ENCODE results near the gene DOK5. TPM values are rescaled to one million over a fixed set of nuclear protein-coding genes. Genes with fewer than 3 reads are reported as not detected.

The DOK5 gene
- total and polyA plus RNA-seq, 4 donors = 0.37 to 3.1 (median 0.46) TPM

DNA sequence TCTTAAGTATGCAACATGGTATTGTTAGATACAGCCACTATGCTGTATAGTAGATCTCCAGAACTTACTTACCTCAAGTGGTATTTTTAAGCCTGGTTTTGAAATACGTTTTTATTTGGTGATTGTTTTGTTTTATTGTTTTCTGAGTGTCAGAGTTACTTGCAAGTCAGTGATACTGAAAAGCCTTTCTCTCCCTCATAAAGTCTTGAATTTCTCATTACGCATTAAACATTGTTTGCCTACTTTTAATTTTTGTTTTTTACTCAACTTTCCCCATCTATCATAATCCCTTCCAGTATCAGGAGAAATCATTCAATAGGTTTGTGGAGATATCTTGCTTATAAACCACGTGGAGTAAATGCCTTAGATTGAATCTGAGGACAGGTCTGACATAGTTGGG lies 214.9 kb downstream of the DOK5 start:
- no peak for TF ChIP-seq CTCF (IDR thresholded peaks at IDR 0.05; ENCODE audit: control extremely low read depth, extremely low read depth)
- ATAC-seq (ENCODE audit: insufficient read depth, low FRiP score) (no peak), DNase-seq (no peak)
- Histone ChIP-seq H3K4me1 (ENCODE audit: control insufficient read depth in 5 of 5, insufficient read depth in 5 of 5, low read length in 5 of 5) (no peaks in the 10 kb centered on the region), H3K9ac (ENCODE audit: insufficient read depth in 1 of 2, low read length in 2 of 2) (no peak overlapping the region), H3K27me3 (ENCODE audit: control insufficient read depth in 3 of 3, insufficient read depth in 3 of 3, low read length in 2 of 3) (no peaks in the 10 kb centered on the region), H3K9me3 (ENCODE audit: control insufficient read depth in 4 of 4, insufficient read depth in 3 of 4, low read length in 3 of 4) (no peaks in the 10 kb centered on the region), H3K4me3 (no peak overlapping the region), H3K36me3 (ENCODE audit: control insufficient read depth in 4 of 4, insufficient read depth in 4 of 4, low read length in 4 of 4) (no peaks in the 10 kb centered on the region), H3K27ac (ENCODE audit: low read depth in 1 of 2, low read length in 1 of 2) (no peak overlapping the region)
- 73 to 76% methylated on average over 3 of the region's 3 CpGs for WGBS, 2 donors

DNA sequence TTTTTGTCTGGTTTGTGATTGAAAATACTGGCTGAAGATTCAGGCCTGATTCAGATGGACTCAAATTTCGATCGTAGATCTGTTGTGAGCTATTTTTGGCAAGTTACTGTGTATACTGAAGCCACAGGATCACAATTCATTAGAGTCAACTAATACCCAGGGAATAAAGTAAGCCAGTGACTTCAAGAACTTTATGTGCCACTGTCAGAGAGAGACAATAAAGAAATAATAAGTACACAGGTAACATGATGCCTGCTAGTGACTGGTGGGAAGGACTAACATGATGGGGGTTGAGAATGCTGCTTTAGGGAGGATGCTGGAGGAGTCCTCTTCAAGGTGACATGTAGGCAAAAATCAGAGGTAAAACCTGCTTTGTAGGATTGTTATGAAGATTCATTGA lies 215.9 kb downstream of the DOK5 start:
- no peaks in the 10 kb centered on the region for H3K4me1 ChIP-seq (ENCODE audit: control insufficient read depth in 5 of 5, insufficient read depth in 5 of 5, low read length in 5 of 5)
- WGBS, 2 donors = 62 to 71% methylated on average over 2 of the region's 2 CpGs
- no peak for TF ChIP-seq CTCF (IDR thresholded peaks at IDR 0.05; ENCODE audit: control extremely low read depth, extremely low read depth)
- H3K9me3 ChIP-seq (ENCODE audit: control insufficient read depth in 4 of 4, insufficient read depth in 3 of 4, low read length in 3 of 4) = no peaks in the 10 kb centered on the region
- no peak for ATAC-seq (ENCODE audit: insufficient read depth, low FRiP score)
- no peak overlapping the region for H3K4me3 ChIP-seq
- no peak overlapping the region for H3K9ac ChIP-seq (ENCODE audit: insufficient read depth in 1 of 2, low read length in 2 of 2)
- H3K27ac ChIP-seq (ENCODE audit: low read depth in 1 of 2, low read length in 1 of 2) = no peak overlapping the region
- no peaks in the 10 kb centered on the region for H3K27me3 ChIP-seq (ENCODE audit: control insufficient read depth in 3 of 3, insufficient read depth in 3 of 3, low read length in 2 of 3)
- no peaks in the 10 kb centered on the region for H3K36me3 ChIP-seq (ENCODE audit: control insufficient read depth in 4 of 4, insufficient read depth in 4 of 4, low read length in 4 of 4)
- no peak for DNase-seq

DNA sequence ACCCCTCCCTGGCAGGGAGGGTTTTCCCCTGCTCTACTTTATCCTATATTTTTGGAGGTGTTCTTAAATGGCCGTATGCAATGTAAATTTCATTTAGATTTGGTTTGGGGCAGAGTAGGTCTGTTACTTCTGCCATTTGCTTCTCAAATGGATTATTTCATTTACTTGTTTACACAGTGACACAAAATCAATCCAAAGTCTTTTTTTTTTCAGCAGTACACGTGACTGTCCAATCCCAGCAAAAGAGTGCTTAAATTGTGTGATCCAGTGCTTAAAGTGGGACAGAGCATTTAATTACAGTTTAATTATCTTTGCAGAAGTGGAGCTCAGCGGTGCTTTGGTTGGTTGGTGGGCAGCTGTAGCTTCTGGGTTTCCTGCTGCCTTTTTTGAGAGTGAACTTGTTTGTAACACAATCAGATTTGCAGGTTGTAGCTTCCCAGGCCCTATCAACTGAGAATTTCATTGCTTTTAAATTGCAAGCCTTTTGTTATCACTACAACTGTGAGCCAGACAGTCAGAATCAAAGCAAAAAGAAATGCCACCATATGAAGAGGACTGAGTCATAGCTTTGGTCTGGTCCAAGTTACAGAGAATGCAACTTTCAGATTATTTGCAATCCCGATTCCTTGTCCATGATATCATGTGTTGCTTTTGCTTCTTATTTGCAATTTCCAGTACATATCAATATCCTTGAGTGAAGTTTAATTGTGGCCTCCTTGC lies 216.9 kb downstream of the DOK5 start:
- WGBS, 2 donors = 69 to 75% methylated on average over 4 of the region's 4 CpGs
- TF ChIP-seq CTCF (IDR thresholded peaks at IDR 0.05; ENCODE audit: control extremely low read depth, extremely low read depth) = no peak

GRCh38 chr20:54694516-54694915 lies 219.1 kb downstream of the DOK5 start:
- TF ChIP-seq CTCF (IDR thresholded peaks at IDR 0.05; ENCODE audit: control extremely low read depth, extremely low read depth) = no peak
- Histone ChIP-seq H3K9ac (ENCODE audit: insufficient read depth in 1 of 2, low read length in 2 of 2) (no peak overlapping the region), H3K4me3 (no peak overlapping the region), H3K36me3 (ENCODE audit: control insufficient read depth in 4 of 4, insufficient read depth in 4 of 4, low read length in 4 of 4) (no peaks in the 10 kb centered on the region), H3K27me3 (ENCODE audit: control insufficient read depth in 3 of 3, insufficient read depth in 3 of 3, low read length in 2 of 3) (no peaks in the 10 kb centered on the region), H3K27ac (ENCODE audit: low read depth in 1 of 2, low read length in 1 of 2) (no peak overlapping the region), H3K4me1 (ENCODE audit: control insufficient read depth in 5 of 5, insufficient read depth in 5 of 5, low read length in 5 of 5) (no peaks in the 10 kb centered on the region), H3K9me3 (ENCODE audit: control insufficient read depth in 4 of 4, insufficient read depth in 3 of 4, low read length in 3 of 4) (no peaks in the 10 kb centered on the region)
- DNase-seq = no peak
- ATAC-seq (ENCODE audit: insufficient read depth, low FRiP score) = no peak
- WGBS, 2 donors = 86 to 87% methylated on average over 3 of the region's 3 CpGs

More for the DNA sequence above, 216.9 kb downstream of the DOK5 start:
- no peak overlapping the region for H3K27ac ChIP-seq (ENCODE audit: low read depth in 1 of 2, low read length in 1 of 2)
- ATAC-seq (ENCODE audit: insufficient read depth, low FRiP score) = no peak
- no peak for DNase-seq
- H3K9me3 ChIP-seq (ENCODE audit: control insufficient read depth in 4 of 4, insufficient read depth in 3 of 4, low read length in 3 of 4) = no peaks in the 10 kb centered on the region
- H3K9ac ChIP-seq (ENCODE audit: insufficient read depth in 1 of 2, low read length in 2 of 2) = no peak overlapping the region
- no peak overlapping the region for H3K4me3 ChIP-seq
- H3K27me3 ChIP-seq (ENCODE audit: control insufficient read depth in 3 of 3, insufficient read depth in 3 of 3, low read length in 2 of 3) = no peaks in the 10 kb centered on the region
- H3K4me1 ChIP-seq (ENCODE audit: control insufficient read depth in 5 of 5, insufficient read depth in 5 of 5, low read length in 5 of 5) = no peaks in the 10 kb centered on the region
- no peaks in the 10 kb centered on the region for H3K36me3 ChIP-seq (ENCODE audit: control insufficient read depth in 4 of 4, insufficient read depth in 4 of 4, low read length in 4 of 4)
